ENCODE results near the gene ANXA6. TPM values are rescaled to one million over a fixed set of nuclear protein-coding genes. Genes with fewer than 3 reads are reported as not detected.

ANXA6 gene
- total RNA-seq, 1 experiment from 2014 or later = 51.9 TPM

DNA sequence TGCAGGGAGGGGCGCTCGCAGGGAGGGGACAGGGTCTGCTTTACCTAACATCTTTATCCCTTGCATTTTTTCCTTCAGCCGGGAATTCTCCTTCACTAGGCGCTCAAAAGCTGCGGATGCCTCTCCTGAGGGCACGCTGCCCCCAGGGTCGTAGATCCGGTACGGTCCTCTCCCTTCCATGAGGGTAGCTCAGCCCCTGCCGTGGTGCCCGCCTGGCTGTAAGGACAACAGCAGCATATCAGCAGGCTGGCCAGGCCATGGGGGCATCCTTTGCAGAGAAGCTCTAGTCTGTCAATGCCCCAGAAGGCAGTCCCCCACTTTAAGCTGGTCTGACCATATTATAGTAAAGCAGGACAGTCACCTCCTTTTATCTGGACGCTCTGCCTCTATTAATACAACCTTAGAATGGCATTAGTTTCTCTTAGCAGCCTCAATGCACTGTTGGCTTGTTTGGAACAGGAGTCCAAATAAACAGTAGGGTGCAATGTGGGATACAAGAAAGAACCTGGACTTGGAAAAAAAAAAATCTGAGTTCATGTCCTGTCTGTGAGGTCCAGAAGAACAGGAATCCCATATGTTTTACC lies 92.6 kb downstream of the ANXA6 start:
- intact Hi-C loops (cut with micrococcal nuclease; ENCODE audit: unreplicated experiment) = loop anchor here (5.0 kb wide), 1 partner anchor 167 kb away; no protein-coding TSS in a partner anchor
- H3K9me3 ChIP-seq = no peaks in the 10 kb centered on the region
- H3K36me3 ChIP-seq (ENCODE audit: control insufficient read depth, insufficient read depth, low read length) = peaks cover 3% of the 10 kb centered on the region
- Mint-ChIP-seq H3K36me3 (ENCODE audit: insufficient read depth, unreplicated experiment) (peaks cover 14% of the 10 kb centered on the region), H3K4me3 (ENCODE audit: unreplicated experiment) (no peak overlapping the region), H3K9me3 (ENCODE audit: unreplicated experiment) (no peaks in the 10 kb centered on the region), H3K4me1 (ENCODE audit: low read depth, unreplicated experiment) (peaks cover 6% of the 10 kb centered on the region), H3K27ac (ENCODE audit: unreplicated experiment) (no peak overlapping the region), H3K27me3 (ENCODE audit: insufficient read depth, unreplicated experiment) (no peaks in the 10 kb centered on the region)
- no TSS peak for BruUV-seq (replicated peaks)
- H3K27me3 ChIP-seq (replicated peaks; ENCODE audit: control insufficient read depth, insufficient read depth, low read length) = no peaks in the 10 kb centered on the region
- H3K4me1 ChIP-seq = no peaks in the 10 kb centered on the region
- H3K4me3 ChIP-seq (ENCODE audit: low read depth, low read length) = no peak overlapping the region
- CTCF ChIA-PET = no interaction called here
- no peak for DNase-seq
- TF ChIP-seq, protein P1, sequence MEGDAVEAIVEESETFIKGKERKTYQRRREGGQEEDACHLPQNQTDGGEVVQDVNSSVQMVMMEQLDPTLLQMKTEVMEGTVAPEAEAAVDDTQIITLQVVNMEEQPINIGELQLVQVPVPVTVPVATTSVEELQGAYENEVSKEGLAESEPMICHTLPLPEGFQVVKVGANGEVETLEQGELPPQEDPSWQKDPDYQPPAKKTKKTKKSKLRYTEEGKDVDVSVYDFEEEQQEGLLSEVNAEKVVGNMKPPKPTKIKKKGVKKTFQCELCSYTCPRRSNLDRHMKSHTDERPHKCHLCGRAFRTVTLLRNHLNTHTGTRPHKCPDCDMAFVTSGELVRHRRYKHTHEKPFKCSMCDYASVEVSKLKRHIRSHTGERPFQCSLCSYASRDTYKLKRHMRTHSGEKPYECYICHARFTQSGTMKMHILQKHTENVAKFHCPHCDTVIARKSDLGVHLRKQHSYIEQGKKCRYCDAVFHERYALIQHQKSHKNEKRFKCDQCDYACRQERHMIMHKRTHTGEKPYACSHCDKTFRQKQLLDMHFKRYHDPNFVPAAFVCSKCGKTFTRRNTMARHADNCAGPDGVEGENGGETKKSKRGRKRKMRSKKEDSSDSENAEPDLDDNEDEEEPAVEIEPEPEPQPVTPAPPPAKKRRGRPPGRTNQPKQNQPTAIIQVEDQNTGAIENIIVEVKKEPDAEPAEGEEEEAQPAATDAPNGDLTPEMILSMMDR (IDR thresholded peaks at IDR 0.05; ENCODE audit: insufficient read depth in 1 of 2, low read depth in 1 of 2, low read length in 1 of 2, severe bottlenecking in 1 of 2, unreplicated experiment in 1 of 2) = no peak
- POLR2A ChIA-PET = no interaction called here

DNA sequence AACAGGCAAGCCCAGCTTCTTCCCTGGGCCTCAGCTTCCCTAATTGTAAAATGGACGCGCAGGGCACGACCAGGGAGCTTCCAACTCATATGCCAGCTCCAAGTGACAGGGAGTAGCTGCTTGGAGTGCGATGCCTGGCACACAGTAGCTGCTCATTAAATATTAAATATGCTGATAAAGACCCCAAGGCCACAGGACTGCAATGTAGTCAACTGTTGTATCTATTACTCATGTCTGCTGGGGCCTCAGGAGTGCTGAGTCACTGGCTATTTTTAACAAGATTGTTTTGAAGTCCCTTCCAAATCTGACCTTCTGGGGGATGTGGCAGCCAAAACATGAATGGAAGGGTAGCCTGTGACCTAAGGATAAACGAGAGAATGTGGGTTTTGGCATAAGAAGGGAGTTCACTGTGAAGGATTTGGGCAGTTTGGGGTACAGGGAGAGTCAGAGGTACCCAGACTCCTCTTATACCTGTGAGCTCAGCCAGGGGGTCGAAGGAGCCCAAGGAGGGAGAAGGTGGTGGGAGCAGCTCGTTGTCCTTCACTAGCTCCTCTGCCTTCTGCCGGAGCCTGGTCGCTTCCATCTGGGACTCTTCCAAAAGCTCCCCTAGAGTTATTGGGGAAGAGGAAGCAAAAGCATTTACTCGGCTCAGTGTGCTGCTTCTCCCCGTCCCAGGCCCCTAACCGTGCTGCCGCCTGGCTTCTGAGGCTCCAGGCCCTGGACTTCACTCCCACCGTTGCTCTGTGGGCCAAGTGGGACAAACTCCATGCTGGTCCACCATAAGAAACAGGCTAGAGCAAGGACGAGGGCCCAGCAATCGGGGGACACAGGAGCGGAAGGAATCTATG lies 94.2 kb downstream of the ANXA6 start:
- ChIA-PET POLR2A (interaction anchor here (0.7 kb wide), 1 partner anchor 11 kb away, joined by 3 read pairs; no protein-coding TSS in a partner anchor), CTCF (no interaction called here)
- DNase-seq = no peak
- H3K27ac Mint-ChIP-seq (ENCODE audit: unreplicated experiment) = no peak overlapping the region
- Histone ChIP-seq H3K27me3 (replicated peaks; ENCODE audit: control insufficient read depth, insufficient read depth, low read length) (no peaks in the 10 kb centered on the region), H3K36me3 (ENCODE audit: control insufficient read depth, insufficient read depth, low read length) (peaks cover 3% of the 10 kb centered on the region), H3K9me3 (no peaks in the 10 kb centered on the region), H3K4me3 (ENCODE audit: low read depth, low read length) (no peak overlapping the region), H3K4me1 (no peaks in the 10 kb centered on the region)
- peaks cover 18% of the 10 kb centered on the region for H3K36me3 Mint-ChIP-seq (ENCODE audit: insufficient read depth, unreplicated experiment)
- H3K4me3 Mint-ChIP-seq (ENCODE audit: unreplicated experiment) = no peak overlapping the region
- intact Hi-C loops (cut with micrococcal nuclease; ENCODE audit: unreplicated experiment) = loop anchor here (5.0 kb wide), 1 partner anchor 169 kb away; no protein-coding TSS in a partner anchor
- no TSS peak for BruUV-seq (replicated peaks)
- TF ChIP-seq, protein P1 (IDR thresholded peaks at IDR 0.05; ENCODE audit: insufficient read depth in 1 of 2, low read depth in 1 of 2, low read length in 1 of 2, severe bottlenecking in 1 of 2, unreplicated experiment in 1 of 2) = no peak
- H3K9me3 Mint-ChIP-seq (ENCODE audit: unreplicated experiment) = no peaks in the 10 kb centered on the region
- H3K4me1 Mint-ChIP-seq (ENCODE audit: low read depth, unreplicated experiment) = peaks cover 6% of the 10 kb centered on the region
- H3K27me3 Mint-ChIP-seq (ENCODE audit: insufficient read depth, unreplicated experiment) = no peaks in the 10 kb centered on the region

DNA sequence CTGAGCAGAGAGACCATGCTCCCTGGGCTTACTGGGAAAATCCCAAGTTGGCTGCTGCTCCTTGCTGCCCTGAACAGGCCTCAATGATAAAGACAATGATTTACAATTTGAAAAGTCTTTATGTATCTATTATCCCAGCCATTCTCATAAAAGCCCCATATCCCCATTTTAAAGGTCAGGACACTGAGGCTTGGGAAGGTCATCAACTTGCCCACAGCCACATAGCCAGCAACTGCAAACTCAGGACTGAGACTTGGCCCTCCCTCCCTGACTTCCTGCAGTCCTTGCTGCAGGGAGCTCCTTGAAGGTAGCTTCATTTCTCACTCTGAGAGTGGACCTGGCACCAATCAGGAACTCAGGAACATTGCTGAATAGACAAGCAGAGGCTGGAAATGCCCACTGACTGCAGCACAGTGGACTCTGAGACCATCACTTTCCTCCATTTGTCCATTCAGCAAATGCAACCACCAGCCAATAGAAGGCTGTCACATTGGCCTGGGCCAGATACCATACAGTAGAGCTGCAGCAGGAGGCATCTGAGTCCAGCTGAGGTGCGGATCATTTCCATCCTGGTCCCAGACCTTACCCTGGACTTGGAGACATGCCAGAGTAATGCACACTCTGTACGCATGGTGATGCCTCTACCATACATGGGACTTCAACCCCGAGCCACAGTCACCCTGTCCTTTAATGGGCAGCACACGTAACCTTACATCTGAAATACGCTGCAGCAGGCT lies 95.0 kb downstream of the ANXA6 start:
- ChIA-PET CTCF (no interaction called here), POLR2A (interaction anchor here (0.7 kb wide), 1 partner anchor 10 kb away, joined by 3 read pairs; no protein-coding TSS in a partner anchor)
- no peak for DNase-seq
- Mint-ChIP-seq H3K4me1 (ENCODE audit: low read depth, unreplicated experiment) (peaks cover 6% of the 10 kb centered on the region), H3K27me3 (ENCODE audit: insufficient read depth, unreplicated experiment) (no peaks in the 10 kb centered on the region), H3K4me3 (ENCODE audit: unreplicated experiment) (no peak overlapping the region), H3K9me3 (ENCODE audit: unreplicated experiment) (no peaks in the 10 kb centered on the region), H3K27ac (ENCODE audit: unreplicated experiment) (no peak overlapping the region), H3K36me3 (ENCODE audit: insufficient read depth, unreplicated experiment) (peaks cover 22% of the 10 kb centered on the region)
- H3K36me3 ChIP-seq (ENCODE audit: control insufficient read depth, insufficient read depth, low read length) = peaks cover 3% of the 10 kb centered on the region
- no peaks in the 10 kb centered on the region for H3K27me3 ChIP-seq (replicated peaks; ENCODE audit: control insufficient read depth, insufficient read depth, low read length)
- intact Hi-C loops (cut with micrococcal nuclease; ENCODE audit: unreplicated experiment) = loop anchor here (5.0 kb wide), 1 partner anchor 170 kb away; no protein-coding TSS in a partner anchor
- TF ChIP-seq, protein P1 (IDR thresholded peaks at IDR 0.05; ENCODE audit: insufficient read depth in 1 of 2, low read depth in 1 of 2, low read length in 1 of 2, severe bottlenecking in 1 of 2, unreplicated experiment in 1 of 2) = no peak
- H3K4me1 ChIP-seq = no peaks in the 10 kb centered on the region
- H3K9me3 ChIP-seq = no peaks in the 10 kb centered on the region
- no peak overlapping the region for H3K4me3 ChIP-seq (ENCODE audit: low read depth, low read length)
- BruUV-seq (replicated peaks) = no TSS peak
